Stimulated activated CD4-positive, alpha-beta T cell treated with anti-CD3 and anti-CD28 coated beads, Interleukin-4, amount 100 ng/mL, for 4 hours (primary cell): ENCODE results near the gene ATP11A.

Source experiments
- DNase-seq, 2 experiments: peaks; one replicate each; pipeline ENCODE4 v3.0.0-alpha.2; 2020

Gene ATP11A

DNA sequence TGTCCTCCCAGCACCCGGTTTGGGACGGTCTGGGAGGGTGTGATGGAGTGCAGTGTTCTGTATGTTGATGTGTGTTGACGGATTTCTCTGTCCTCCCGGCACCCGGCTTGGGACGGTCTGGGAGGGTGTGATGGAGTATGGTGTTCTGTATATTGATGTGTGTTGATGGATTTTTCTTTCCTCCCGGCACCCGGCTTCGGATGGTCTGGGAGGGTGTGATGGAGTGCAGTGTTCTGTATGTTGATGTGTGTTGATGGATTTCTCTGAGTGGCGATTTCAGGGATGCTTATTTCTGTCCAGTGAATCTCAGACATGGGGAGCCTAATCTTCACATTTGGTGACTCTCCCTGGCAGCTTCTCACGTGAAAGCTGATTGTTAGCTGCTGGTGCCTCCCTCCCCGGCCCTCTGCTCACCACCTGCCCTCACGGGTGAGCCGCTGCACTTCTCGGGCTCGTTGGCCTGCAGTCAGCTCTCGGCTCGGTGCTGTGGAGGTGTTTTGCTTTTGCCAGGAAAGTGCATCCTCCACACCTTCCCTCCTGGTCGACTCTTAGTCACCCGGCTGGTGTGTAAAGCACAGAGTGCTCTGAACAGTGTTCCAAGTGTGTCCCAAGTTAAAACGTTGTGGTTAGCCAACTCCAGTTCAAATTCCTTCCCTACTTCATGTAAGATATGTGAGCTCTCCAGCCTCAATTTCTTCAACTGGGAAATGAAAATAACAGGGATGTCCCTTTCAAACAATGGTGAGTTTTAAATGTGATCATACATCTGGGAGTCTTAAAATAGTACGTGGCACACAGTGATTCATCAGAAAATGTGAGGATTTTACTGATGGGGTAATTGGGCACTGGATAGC, 54.6 kb downstream of the ATP11A start:
- DNase-seq = no peak

DNA sequence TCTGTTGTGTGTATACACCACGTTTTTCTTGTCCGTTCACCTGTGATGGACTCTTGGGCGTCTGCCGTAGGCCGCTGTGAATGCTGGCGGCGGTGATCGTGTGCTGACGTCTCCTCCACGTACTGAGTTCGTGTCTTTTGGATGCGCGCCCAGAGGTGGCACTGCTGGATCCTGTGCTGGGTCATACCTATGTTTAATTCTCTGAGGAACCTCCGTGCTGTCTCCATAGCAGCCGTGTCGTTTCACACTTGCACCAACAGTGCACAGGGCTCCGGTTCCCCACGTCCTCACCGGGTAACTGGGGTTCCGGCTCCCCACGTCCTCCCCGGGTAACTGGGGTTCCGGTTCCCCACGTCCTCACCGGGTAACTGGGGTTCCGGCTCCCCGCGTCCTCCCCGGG, 56.2 kb downstream of the ATP11A start:
- DNase-seq = no peak

DNA sequence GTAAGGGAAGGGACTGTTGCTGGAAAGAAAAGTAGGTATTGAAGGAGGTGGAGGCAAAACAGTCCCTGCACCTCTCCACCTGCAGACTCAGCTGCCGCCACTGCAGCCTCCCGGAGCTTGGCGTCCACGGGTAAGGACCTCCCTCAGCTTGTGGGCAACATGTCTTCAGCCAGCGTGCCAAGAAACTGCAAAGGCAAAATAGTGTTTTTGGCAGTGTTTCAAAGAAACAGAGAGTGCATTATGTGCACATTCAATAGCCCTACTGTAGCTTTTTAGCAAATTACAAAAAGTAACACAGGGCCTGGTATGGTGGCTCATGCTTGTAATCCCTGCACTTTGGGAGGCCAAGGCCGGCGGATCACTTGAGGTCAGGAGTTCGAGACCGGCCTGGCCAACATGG, 57.4 kb downstream of the ATP11A start:
- no peak for DNase-seq

DNA sequence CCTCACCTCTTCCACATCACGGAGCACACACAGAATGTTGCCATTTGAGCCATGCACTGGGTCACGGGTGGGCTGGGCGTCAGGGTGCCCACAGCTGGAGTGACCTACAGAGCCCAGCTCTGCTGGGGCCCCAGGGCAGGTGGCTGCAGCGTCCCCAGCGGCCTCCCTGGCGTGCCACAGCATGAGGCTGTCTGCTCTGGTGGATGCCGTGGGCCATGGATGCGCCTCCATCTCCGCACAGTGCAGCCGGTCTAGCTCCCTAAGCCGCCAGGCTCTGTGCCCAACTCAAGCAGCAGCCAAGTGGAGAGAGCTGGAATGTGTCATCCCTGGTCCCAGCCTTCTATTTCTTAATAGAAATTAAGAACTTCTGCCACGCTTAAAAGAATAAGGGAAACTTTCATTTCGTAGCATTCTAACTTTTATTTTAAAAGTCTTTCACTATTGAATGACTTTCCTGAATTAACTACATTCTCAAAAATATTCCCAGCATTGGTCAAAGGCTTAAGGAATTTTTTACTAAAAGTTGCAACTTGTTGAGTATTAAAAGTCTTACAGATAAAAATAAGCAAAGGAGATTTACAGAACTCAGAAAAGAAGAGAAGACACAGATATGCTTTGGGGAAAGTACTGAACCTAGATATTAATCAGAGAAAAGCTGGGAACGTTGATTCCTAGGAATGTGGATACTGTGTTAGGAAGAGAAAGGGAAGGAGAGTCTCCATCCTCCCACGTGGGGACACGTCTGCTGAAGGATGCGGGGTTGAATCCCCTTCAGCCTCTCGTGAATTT, 59.3 kb downstream of the ATP11A start:
- no peak for DNase-seq

DNA sequence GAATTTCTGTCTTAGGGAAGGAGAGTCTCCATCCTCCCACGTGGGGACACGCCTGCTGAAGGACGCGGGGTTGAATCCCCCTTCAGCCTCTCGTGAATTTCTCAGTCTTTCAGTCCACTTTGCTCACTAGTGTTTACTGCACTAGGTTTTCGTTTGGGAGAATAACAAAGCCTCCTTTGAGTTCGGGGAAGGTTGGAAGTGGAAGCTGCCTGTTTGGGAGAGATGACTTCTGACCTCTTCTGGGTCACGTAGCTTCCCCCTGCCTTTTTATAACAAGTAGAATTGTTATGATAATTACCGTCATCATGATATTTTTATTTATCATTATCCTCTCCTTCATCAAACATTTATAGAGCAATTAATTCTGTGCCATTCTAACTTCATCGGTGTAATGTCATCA, 60.7 kb downstream of the ATP11A start:
- no peak for DNase-seq

DNA sequence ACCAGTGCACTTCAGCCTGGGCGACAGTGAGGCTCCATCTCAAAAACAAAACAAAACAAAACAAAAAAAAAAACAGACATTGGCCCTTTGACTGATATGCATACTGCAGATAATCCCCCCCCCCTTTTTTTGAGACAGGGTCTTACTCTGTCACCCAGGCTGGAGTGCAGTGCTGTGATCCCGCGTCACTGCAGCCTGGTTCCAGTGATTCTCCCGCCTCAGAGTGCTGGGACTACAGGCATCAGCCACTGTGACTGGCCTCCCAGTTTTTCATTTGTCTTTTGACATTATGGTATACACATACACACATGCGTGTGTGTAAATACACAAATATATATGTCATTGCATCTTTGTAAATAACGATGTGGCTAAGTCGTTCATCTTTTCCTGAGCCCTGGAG, 61.8 kb downstream of the ATP11A start:
- no peak for DNase-seq

DNA sequence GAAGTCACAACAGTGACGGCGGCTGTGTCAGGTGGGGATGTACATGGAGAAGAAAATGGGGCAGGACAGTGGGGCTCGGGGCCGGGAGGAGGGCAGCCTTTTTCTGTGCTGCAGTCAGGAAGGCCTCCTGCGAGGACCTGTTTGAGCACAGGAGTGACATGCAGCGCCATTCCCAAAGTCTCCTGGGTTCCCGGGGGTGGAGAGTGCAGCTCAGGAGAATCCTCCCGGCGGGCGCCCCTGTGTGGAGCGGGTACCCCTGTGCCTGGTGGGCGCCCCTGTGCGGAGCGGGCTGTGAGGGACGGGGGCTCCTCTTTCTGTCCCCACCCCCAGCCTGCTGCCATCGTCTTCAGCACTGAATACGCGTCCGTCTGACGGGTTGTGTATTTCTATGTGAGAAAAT, 62.4 kb downstream of the ATP11A start:
- no peak for DNase-seq

DNA sequence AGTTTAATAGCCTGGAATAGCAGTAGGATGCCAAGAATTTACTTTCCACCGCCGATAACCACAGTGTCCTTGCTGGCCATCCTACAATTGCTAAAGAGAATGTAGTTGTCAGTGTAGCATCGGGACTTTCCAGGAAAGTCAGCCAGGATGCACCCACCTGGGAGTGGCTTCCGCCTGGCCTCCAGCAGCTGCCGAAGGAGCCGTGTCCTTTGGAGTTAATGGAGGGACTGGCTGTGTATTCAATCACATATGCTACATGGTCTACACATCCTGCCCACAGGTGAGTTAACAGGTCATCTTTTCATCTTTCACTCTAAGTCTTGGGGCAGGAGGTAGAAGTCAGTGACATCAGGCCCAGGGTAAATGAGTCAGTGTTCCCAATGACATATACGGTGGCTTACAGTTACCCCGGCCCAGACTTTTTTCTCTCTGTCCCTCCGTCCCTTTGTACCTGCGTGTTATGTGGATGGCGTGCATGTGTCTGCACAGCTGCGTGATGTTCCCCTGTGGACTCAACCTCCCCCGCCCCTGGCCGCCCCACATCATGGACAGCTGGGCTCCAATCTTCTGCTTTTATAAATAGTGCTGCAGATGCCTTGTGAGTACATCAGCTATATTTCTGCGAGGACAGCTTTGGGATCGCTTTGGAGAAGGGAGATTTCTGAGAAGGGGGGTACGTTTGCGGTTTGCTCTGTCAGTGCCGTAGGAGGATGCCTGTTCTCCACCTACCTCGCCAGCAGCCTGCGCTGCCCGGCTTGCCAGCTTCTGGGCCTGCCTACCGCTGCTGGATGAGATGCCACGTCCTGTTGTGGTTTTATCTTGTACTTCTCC, 63.1 kb downstream of the ATP11A start:
- DNase-seq = peak in 1 of 2 experiments; percentile 25

DNA sequence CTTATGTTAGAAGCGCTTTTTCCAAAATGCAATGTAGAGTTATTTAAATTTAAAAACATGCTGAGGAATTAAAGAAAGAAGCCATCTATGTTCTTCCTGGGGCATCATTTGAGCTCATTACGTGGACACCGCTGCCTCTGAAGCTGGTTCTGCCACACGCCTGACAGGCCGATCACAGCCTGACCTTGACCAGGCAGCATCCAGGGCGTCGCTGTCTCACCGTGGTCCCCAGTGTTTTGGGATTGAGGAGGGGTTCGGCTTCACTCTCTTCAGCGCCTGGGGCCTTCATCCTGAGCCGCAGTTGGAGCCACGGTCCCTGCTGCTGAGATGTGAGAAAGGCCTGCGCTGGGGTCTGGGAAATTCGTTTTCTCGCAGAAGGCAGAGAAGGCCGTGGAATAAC, 64.0 kb downstream of the ATP11A start:
- no peak for DNase-seq

DNA sequence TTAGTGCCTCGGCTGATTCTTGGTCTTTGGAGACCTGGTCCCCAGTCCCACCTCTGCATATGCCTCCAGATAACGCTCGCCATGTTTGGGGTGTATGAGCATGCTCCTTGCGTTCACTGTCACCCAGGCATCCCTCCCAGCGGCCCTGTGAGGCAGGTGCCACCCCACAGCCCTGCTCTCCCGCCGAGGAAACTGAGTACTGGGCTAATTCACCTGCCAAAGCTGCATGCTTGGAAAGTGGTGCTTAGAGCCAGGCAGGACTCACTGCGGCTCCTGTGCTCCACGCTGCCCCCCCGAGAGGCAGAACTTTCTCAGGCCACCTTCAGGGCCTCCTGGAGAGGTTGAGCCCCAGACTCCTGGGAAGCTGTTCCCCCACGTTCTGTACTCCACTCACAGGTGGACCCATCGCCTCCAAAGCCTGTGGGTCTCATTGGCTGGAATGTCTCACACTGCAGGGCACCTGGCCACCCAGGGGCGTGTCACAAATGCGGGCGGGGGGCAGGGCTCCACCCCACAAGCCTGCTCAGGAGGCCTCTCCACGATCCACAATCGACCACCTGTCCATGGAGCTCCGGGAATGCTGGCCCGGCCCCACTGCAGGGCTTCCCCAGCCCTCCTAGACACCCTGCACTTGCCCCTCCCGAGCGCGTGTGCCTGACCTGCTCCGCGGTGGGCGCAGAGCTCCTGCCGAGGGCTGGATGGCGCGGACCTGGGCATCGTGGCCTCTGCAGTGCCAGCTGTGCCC, 64.6 kb downstream of the ATP11A start:
- DNase-seq = no peak

DNA sequence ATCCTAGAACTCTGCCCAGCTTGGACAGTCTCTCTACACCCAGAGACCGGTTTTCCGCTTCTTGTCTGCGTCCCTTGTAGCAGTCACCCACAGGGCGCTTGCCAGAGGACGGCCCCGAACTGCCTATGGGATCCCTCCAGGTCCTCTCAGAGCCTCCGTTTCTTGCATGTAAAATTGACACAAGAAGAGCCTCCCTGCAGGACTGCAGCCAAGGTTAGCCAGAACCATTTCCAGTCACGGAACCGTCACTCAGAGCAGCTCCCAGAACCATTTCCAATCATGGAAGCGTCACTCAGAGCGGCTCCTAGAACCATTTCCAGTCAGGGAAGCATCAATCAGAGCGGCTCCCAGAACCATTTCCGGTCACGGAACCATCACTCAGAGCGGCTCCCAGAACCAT, 65.5 kb downstream of the ATP11A start:
- no peak for DNase-seq

DNA sequence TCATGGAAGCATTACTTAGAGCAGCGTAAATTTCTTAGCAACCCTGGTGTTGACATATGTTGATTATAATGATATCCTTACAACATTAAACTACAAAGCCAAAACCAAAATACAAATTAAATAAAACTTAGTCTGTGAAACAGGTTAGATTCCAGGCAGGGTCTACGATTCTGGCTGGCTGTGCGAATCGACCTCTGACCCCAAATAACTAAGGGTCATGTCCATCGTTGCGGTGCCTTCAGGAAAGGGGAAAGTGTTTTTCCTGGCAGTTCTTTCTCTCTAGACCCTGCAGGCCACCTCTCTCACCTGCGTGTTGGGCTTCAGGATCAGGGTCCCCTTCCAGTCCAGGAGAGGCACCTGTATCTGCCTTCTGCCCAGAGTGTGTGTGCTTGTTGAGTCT, 66.2 kb downstream of the ATP11A start:
- no peak for DNase-seq

DNA sequence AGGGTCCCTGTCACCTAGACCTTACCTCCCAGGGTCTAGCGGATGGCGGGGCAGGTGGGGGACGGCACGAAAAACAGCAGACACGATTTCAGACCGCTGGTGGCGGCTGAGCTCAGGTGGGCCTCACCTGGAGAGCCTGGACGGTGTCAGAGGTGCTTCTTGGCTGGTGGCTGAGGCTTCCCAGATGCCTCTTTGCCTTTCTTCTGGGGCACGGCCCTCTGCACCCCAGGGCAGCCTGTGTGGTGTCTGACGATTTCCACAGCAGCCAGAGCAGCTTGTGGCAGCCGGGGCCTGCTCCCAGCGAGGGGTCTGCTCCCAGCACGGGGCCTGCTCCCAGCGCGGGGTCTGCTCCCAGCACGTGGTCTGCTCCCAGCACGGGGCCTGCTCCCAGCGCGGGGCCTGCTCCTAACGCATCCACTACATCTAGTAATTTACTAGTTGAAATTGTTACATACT, 66.7 kb downstream of the ATP11A start:
- no peak for DNase-seq

DNA sequence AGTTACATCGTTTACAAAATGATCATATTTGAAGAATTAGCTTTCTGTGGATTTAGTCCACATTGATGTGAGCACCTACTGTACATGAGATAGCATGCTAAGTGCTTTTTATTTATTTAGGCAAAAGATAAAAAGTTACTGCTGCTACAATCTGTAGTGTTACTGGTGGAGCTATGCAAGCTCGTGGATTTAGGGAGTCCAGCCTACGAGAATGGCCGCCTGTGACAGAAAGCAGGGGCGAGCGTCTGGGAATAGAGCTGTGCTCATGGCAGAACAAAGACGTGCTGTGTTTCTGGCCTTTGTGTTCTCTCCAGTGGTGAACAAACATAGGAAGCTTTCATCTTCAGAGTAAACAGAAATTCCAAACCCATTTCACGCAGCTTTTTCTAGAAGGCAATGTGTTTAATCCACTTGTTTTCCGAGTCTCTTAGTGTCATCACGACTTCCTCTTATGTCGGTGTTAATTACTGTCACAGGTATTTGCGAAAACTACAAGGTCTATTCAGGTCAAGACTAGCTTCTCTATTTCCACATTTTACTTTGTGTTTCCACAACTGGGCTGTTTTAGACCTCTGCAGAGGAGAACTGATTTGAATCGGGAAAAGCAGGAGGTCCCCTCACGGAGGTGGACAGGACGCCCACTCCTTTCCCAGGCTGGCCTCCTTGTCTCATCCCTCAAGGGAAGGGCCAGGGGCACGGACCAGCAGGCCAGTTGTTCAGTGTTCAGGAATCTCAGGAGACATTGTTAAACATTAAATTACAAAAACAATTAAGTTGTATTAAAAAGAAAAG, 67.3 kb downstream of the ATP11A start:
- DNase-seq = no peak

DNA sequence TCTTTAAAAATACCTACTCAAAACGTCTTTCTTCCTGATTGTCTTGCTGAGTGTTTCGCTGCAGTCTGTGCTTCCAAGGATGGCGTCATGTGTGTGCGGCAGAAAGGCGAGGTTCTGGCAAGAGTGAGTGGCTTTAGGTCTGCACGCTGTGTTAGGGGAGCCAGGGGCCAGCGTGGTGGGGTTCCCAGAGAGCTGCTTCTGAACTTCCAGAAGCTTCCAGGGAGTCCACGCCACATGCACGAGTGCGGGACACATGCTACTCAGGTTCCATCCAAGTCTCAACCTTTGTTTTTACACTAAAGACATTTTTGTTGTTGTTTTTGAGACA, 67.9 kb downstream of the ATP11A start:
- no peak for DNase-seq

DNA sequence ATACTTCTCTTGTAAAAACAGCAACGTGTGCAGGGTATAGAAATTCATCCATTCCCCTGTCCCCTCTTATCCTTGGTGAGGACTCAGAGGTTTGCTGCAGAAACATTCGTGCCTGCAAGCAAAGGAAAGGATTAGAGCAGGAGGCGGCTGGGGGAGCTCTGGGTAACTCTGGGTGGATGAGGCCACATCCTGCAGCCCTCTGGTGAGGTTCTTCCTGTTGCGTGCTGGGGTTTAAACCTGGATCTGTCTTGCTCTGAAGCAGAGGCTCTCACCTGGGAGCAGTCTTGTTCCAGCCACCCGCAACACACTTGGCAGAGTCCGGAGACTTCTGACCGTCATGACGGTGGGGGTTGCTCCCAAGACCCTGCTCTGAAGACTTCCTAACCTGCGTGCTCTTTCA, 69.2 kb downstream of the ATP11A start:
- DNase-seq = no peak

DNA sequence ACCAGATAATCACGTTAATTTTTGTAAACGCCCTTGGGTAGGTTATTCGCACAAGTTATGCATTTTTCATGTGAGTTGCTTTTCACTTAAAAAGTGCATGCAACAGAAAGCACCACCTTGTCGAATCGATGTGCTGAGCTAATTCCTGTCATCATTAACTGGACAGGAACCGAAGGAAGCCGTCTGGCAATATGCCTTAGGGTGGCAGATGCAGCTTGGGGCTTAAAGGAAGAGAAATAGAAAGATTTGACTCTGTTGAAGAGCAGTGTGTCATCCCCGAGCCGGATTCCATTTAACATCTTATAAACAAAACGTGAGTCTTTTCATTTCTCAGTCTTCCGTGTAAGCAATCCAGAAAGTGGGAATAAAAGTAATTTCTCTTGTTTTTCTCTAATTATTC, 70.0 kb downstream of the ATP11A start:
- no peak for DNase-seq

DNA sequence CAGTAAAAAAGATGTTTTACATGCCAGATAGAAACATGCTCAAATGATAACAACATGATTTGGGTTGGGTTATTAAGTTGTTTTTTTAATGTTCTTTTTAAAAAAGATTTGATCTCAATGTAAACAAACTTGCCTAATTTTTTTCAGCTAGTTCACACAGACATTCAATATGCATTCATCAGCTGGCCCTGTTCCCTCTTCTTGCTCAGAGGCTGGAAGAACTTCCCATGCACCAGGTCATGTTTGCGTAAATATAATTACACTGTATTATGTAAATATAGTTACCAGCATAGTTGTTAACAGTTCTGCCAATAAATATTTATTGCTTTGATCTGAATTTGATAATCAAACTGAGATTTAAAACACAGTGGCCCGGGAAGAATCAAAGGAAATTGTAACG, 70.6 kb downstream of the ATP11A start:
- no peak for DNase-seq

DNA sequence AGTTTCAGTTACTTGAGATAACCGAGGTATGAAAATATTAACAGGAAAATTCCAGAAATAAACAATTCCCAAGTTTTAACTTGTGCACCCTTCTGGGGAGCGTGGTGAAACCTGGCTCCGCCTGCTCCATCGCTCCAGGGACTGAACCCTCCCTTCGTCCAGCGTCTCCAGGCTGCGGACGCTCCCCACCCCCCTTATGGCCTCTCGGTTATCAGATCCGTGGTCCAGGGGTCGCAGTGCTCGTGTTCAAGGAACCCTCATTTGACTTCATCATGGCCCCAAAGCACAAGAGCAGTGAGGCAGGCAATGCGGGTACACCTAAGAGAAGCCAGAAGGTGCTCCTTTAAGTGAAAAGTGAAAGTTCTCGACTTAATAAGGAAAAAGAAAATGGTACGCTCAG, 71.1 kb downstream of the ATP11A start:
- DNase-seq = no peak

DNA sequence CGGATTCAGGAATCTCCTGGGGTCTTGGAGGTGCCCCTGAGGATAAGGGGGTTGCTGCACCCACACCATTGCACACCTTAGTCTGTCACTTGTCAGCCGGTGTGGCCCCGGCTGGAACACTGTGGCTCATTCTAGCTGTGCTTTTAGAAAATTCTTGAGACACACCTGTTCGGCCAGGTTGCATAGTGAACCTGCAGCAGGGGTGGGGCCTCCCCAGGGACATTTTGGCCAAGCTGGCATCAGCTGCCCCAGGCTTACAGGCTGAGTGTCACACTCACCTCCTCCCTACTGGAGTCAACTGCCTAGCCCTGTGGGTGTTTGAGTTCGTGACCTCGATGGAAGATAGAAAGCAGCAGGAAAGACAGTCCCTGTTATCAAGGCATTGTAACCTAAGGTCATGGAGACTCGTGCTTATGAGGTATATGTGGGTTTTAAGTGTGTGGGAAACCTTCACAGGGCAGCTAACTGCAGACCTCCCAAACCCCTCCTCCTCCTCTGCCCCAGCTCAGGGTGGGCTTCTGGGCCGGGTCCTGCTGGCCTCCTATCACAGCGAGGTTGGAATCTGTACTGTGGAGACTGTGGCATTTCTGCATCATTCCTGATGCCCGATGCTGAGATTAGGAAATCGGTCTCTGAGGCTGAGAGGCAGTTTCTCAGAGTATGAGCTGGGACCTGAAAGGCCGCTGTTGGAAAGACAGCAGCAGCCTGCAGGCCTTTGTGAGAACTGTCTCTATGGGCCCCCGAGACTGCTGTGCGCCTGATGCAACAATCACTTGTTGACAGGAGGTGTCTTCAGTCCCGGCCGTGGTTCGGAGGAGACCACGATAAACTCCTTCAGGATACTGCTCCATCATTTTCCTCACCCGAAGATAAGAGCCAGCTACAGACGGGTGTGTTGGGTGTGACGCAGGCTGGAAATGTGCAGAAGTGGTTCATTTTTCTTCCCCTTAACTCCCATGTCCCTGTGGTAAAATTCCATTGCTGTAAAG, 72.2 kb downstream of the ATP11A start:
- DNase-seq = no peak

DNA sequence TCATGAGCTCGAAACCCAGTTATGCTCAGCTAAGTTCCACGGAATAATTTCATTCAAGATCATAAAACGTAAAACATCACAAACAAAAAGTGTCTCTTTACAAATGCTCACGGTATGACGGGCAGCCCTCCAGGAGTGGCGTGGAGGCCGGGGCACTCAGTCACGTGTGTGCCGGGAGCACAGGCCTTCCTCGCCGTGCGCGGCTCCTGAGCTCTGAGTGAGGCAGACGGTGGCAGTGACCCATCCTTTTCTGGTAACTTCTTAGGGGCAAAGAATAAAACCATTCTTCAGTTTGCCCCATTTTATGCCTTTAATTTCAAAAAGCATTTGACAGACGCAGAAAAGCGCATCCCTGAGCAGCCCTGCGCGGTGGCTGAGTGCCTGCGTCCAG, 72.8 kb downstream of the ATP11A start:
- DNase-seq = no peak
